C4-2B (cell line): Measurements from ENCODE around the gene H2BW2.
"Not testable (repeated sequence)": the region's sequence is repeated elsewhere in the genome, so short reads cannot be mapped to it uniquely, and the experiment has no call there.

Experiments used
- CTCF ChIP-seq: fragments of 450-650 bp; conservative IDR thresholded peaks from 2 replicates; pipeline ENCODE4 v1.5.1; 2017; ENCODE audit warnings: mild to moderate bottlenecking
- ZFX ChIP-seq: fragments of 450-650 bp; IDR thresholded peaks from 2 replicates; pipeline ENCODE4 v1.6.1; 2017

- TF ChIP-seq CTCF, ZFX: not testable (repeated sequence)
Measured at GRCh38 chrX:104015576-104015975, 24.2 kb upstream of the H2BW2 start.
